Vagina (tissue), 2 donors: ENCODE results near the gene ANKS1B.

Experiments
- POLR2A ChIP-seq, 2 donors: fragments of 450-650 bp; IDR thresholded peaks; one replicate each; pipeline ENCODE4 v1.6.1; 2017; ENCODE audit warnings: antibody characterized with exemption in 2 of 2, mild to moderate bottlenecking in 2 of 2, moderate library complexity in 2 of 2
- POLR2AphosphoS5 ChIP-seq, 2 donors: sonication (generic); formaldehyde crosslinking; IDR thresholded peaks; one replicate each; pipeline ENCODE4 v1.9.0; 2017; ENCODE audit warnings: antibody characterized with exemption in 2 of 2, mild to moderate bottlenecking in 2 of 2, low read depth in 1 of 2; ENCODE audit not compliant: insufficient read depth in 1 of 2
- TF ChIP-seq, protein P1 (sequence below), 3 experiments: fragments of 450-650 bp in 2 of 3; fragments of 200-600 bp in 1 of 3; sonication (generic) in 1 of 3; IDR thresholded peaks; one replicate each; pipeline ENCODE4 v1.5.1; 2017 to 2019; ENCODE audit warnings: antibody characterized with exemption in 3 of 3, mild to moderate bottlenecking in 2 of 3, moderate library complexity in 2 of 3

GRCh38 chr12:99529966-99530365 is 454.8 kb downstream of the ANKS1B start:
- TF ChIP-seq, protein P1, sequence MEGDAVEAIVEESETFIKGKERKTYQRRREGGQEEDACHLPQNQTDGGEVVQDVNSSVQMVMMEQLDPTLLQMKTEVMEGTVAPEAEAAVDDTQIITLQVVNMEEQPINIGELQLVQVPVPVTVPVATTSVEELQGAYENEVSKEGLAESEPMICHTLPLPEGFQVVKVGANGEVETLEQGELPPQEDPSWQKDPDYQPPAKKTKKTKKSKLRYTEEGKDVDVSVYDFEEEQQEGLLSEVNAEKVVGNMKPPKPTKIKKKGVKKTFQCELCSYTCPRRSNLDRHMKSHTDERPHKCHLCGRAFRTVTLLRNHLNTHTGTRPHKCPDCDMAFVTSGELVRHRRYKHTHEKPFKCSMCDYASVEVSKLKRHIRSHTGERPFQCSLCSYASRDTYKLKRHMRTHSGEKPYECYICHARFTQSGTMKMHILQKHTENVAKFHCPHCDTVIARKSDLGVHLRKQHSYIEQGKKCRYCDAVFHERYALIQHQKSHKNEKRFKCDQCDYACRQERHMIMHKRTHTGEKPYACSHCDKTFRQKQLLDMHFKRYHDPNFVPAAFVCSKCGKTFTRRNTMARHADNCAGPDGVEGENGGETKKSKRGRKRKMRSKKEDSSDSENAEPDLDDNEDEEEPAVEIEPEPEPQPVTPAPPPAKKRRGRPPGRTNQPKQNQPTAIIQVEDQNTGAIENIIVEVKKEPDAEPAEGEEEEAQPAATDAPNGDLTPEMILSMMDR (IDR thresholded peaks at IDR 0.05) = no peak
- TF ChIP-seq POLR2AphosphoS5 (IDR thresholded peaks at IDR 0.05; ENCODE audit: insufficient read depth in 1 of 2, low read depth in 1 of 2) = no peak
- TF ChIP-seq POLR2A (IDR thresholded peaks at IDR 0.05) = no peak
